HG02870 (cell line): Measurements from ENCODE around the gene CLEC2B.

ENCODE experiments used
- ATAC-seq: cut with Tn5 transposase; IDR thresholded peaks from one replicate; pipeline ENCODE4 v1.9.1; 2021; ENCODE audit warnings: mild to moderate bottlenecking, moderate library complexity; ENCODE audit not compliant: unreplicated experiment

The CLEC2B gene

GRCh38 chr12:9810671-9811070 lies 58.5 kb downstream of the CLEC2B start:
- no peak for ATAC-seq

- ATAC-seq = no peak
Observed at GRCh38 chr12:9809866-9810265, 59.3 kb downstream of the CLEC2B start.

DNA sequence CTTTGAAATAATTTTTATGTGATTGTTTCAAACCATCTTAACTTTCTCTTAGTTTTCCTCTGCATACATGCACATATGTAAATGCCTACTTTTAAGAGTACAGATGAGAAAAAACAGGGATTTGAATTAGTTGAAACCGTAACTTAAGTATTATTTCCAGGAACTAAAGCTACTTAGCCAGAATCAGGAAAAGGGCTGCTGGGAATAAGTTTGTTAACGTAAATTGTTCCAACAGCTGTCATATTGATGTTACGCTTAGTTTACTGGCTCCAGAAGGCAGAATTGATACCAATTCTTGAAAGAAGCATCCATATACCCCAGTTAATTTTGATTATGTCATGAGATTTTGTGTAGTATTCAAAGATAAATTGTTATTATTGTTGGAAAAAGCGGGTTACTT lies 59.8 kb downstream of the CLEC2B start:
- no peak for ATAC-seq

- ATAC-seq = no peak
Observed at GRCh38 chr12:9808504-9808903, 60.6 kb downstream of the CLEC2B start.

DNA sequence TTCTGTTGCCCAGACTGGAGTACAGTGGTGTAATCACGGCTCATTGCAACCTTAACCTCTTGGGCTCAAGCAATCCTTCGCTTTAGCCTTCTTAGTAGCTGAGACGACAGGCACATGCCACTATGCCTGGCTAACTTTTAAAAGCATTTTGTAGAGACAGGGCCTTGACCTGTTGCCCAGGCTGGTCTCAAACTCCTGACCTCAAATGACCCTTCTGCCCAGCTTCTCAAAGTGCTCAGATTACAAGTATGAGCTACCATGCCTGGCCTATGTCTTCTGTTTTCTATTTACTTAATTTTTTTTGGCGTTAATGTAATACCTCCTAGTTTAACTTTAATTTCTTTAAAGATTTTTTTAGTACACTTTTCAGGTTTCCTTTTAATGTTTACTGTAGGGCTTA lies 62.4 kb downstream of the CLEC2B start:
- no peak for ATAC-seq

DNA sequence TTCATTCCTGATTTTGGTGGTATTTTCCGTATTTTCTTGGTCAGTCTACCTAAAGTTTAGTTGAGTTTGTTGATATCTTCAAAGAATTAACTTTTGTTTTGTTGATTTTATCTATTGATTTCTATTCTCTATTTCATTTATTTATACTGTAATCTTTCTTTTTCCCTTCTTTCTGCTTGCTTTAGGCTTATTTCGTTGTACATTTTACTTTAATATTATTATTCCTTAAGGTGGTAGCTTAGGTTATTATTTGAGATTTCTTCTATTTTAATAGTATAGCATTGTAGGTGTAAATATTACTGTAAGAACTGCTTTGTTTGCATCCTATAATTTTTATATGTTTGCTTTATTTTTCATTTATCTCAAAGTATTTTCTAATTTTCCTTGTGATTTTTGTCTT lies 63.3 kb downstream of the CLEC2B start:
- no peak for ATAC-seq
